Upper lobe of left lung (tissue), 4 donors: Measurements from ENCODE around the gene DHTKD1.

Source experiments
- CTCF ChIP-seq, 6 experiments: fragments of 450-650 bp in 4 of 6; fragments of 200-600 bp in 2 of 6; sonication (generic) in 2 of 6; IDR thresholded peaks; one replicate each; pipeline ENCODE4 v1.5.1; 2016 to 2019; ENCODE audit warnings: antibody characterized with exemption in 6 of 6
- POLR2A ChIP-seq, 4 donors: fragments of 450-650 bp; IDR thresholded peaks; one replicate each; pipeline ENCODE4 v1.5.1; 2016 to 2017; ENCODE audit warnings: antibody characterized with exemption in 4 of 4, mild to moderate bottlenecking in 2 of 4
- POLR2AphosphoS5 ChIP-seq, 2 donors: sonication (generic); formaldehyde crosslinking; IDR thresholded peaks; one replicate each; pipeline ENCODE4 v1.5.1; 2017; ENCODE audit warnings: antibody characterized with exemption in 2 of 2

GRCh38 chr10:12098966-12099365 is 30.2 kb downstream of the DHTKD1 start:
- no peak for TF ChIP-seq POLR2AphosphoS5 (IDR thresholded peaks at IDR 0.05)
- TF ChIP-seq CTCF (IDR thresholded peaks at IDR 0.05) = no peak
- TF ChIP-seq POLR2A (IDR thresholded peaks at IDR 0.05) = no peak
